HL-60 (cell line): ENCODE data around the gene BLOC1S4.

ENCODE experiments used
- GABPA ChIP-seq: IDR thresholded peaks from 2 replicates; pipeline ENCODE4 v1.6.1; 2012; ENCODE audit warnings: low read depth
- POLR2AphosphoS5 ChIP-seq: IDR thresholded peaks from 2 replicates; pipeline ENCODE4 v1.6.1; 2012; ENCODE audit warnings: low read depth
- SPI1 ChIP-seq: IDR thresholded peaks from 2 replicates; pipeline ENCODE4 v1.6.1; 2012; ENCODE audit warnings: low read depth, mild to moderate bottlenecking, borderline replicate concordance
- TF ChIP-seq, protein P1 (sequence below): IDR thresholded peaks from one replicate; pipeline ENCODE4 v1.5.1; 2011; ENCODE audit warnings: low read length, control low read depth, inconsistent platforms; ENCODE audit not compliant: insufficient read depth
- TF ChIP-seq, protein P2 (sequence below): IDR thresholded peaks from 2 replicates; pipeline ENCODE4 v1.6.1; 2012; ENCODE audit warnings: low read depth; ENCODE audit not compliant: insufficient replicate concordance

DNA sequence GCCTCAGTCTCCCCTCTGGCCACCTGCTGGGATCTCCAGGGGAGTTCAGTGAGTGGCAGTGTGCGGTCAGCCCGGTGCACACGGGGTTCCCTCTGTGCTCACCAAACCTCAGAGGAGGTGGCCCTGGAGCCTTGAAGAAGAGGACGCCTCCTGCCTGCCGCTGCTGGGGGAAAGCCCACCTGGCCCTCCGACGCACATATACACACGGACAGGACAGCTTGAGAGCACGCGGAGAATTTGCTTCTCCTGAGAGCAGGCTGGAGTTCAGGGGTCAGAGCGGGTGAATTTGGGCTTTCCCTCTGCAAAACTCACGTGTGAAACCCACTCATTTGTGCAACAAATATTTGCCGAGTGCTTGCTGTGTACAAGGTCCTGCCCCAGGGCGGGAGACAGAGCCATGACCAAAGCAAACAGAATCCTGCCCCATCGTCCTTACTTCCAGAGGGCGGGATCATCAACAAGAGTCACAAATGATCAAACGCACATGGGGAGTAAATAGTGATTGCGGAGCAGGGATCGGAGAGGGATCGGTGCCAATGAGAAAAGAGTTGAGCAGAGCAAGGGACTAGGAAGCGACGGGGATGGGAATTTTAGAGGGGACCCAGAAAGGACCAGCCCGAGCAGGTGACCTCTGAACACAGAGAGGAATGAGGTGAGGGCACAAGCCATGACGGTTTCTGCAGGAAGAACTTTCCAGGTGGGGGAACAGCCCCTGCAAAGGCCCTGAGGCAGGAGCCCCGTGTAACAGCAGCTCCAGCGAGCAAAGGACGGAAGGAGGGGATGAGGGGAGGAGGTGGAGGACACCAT lies 17.6 kb downstream of the BLOC1S4 start:
- TF ChIP-seq, protein P1, sequence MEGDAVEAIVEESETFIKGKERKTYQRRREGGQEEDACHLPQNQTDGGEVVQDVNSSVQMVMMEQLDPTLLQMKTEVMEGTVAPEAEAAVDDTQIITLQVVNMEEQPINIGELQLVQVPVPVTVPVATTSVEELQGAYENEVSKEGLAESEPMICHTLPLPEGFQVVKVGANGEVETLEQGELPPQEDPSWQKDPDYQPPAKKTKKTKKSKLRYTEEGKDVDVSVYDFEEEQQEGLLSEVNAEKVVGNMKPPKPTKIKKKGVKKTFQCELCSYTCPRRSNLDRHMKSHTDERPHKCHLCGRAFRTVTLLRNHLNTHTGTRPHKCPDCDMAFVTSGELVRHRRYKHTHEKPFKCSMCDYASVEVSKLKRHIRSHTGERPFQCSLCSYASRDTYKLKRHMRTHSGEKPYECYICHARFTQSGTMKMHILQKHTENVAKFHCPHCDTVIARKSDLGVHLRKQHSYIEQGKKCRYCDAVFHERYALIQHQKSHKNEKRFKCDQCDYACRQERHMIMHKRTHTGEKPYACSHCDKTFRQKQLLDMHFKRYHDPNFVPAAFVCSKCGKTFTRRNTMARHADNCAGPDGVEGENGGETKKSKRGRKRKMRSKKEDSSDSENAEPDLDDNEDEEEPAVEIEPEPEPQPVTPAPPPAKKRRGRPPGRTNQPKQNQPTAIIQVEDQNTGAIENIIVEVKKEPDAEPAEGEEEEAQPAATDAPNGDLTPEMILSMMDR, result no peak
- TF ChIP-seq GABPA (no peak), SPI1 (no peak), POLR2AphosphoS5 (no peak)
- TF ChIP-seq, protein P2, sequence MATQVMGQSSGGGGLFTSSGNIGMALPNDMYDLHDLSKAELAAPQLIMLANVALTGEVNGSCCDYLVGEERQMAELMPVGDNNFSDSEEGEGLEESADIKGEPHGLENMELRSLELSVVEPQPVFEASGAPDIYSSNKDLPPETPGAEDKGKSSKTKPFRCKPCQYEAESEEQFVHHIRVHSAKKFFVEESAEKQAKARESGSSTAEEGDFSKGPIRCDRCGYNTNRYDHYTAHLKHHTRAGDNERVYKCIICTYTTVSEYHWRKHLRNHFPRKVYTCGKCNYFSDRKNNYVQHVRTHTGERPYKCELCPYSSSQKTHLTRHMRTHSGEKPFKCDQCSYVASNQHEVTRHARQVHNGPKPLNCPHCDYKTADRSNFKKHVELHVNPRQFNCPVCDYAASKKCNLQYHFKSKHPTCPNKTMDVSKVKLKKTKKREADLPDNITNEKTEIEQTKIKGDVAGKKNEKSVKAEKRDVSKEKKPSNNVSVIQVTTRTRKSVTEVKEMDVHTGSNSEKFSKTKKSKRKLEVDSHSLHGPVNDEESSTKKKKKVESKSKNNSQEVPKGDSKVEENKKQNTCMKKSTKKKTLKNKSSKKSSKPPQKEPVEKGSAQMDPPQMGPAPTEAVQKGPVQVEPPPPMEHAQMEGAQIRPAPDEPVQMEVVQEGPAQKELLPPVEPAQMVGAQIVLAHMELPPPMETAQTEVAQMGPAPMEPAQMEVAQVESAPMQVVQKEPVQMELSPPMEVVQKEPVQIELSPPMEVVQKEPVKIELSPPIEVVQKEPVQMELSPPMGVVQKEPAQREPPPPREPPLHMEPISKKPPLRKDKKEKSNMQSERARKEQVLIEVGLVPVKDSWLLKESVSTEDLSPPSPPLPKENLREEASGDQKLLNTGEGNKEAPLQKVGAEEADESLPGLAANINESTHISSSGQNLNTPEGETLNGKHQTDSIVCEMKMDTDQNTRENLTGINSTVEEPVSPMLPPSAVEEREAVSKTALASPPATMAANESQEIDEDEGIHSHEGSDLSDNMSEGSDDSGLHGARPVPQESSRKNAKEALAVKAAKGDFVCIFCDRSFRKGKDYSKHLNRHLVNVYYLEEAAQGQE, result no peak
